GM19035 (cell line): ENCODE measurements around the gene SRF.

Experiments
- ATAC-seq: cut with Tn5 transposase; IDR thresholded peaks from one replicate; pipeline ENCODE4 v1.9.1; 2021; ENCODE audit not compliant: unreplicated experiment

The SRF gene

GRCh38 chr6:43207286-43207685, 36.2 kb downstream of the SRF start:
- no peak for ATAC-seq

GRCh38 chr6:43211955-43212354, 40.9 kb downstream of the SRF start:
- no peak for ATAC-seq

- ATAC-seq, result no peak
Measured at GRCh38 chr6:43213431-43213830, 42.4 kb downstream of the SRF start.

- no peak for ATAC-seq
Measured at GRCh38 chr6:43215066-43215465, 44.0 kb downstream of the SRF start.

GRCh38 chr6:43216200-43216599, 45.1 kb downstream of the SRF start:
- ATAC-seq, result no peak

GRCh38 chr6:43217351-43217750, 46.3 kb downstream of the SRF start:
- no peak for ATAC-seq

GRCh38 chr6:43219119-43219518, 48.0 kb downstream of the SRF start:
- ATAC-seq, result no peak

GRCh38 chr6:43219814-43220213, 48.7 kb downstream of the SRF start:
- no peak for ATAC-seq

- ATAC-seq, result no peak
Measured at GRCh38 chr6:43220439-43220951, 49.4 kb downstream of the SRF start.

GRCh38 chr6:43221046-43221972, 50.2 kb downstream of the SRF start:
- no peak for ATAC-seq

- ATAC-seq, result no peak
Measured at GRCh38 chr6:43222418-43223059, 51.5 kb downstream of the SRF start.

- ATAC-seq, result no peak
Measured at GRCh38 chr6:43223175-43223574, 52.1 kb downstream of the SRF start.

- ATAC-seq, result no peak
Measured at GRCh38 chr6:43226192-43226851, 55.3 kb downstream of the SRF start.

- ATAC-seq, result peak; percentile 76
Measured at GRCh38 chr6:43228951-43229802, 58.1 kb downstream of the SRF start, which contains the start of gene DNPH1. DNPH1 (minus strand) TSS chr6:43229481; CDS start chr6:43229456, 25 bp downstream.

- ATAC-seq, result no peak
Measured at GRCh38 chr6:43229803-43230620, 58.9 kb downstream of the SRF start.

- no peak for ATAC-seq
Measured at GRCh38 chr6:43231053-43231452, 60.0 kb downstream of the SRF start.
